ENCODE results near the gene TNFRSF25. TPM values are rescaled to one million over a fixed set of nuclear protein-coding genes. Genes with fewer than 3 reads are reported as not detected.
"Not testable (repeated sequence)": the region's sequence is repeated elsewhere in the genome, so short reads cannot be mapped to it uniquely, and the experiment has no call there.

TNFRSF25 gene
- total RNA-seq, 1 donor = 60.7 TPM

- Histone ChIP-seq H3K9me3 (ENCODE audit: low read depth, low read length) (no peaks in the 10 kb centered on the region), H3K27me3 (ENCODE audit: insufficient read depth, low read length) (no peaks in the 10 kb centered on the region), H3K4me3 (ENCODE audit: low read length) (peak overlapping the region; percentile 16), H3K4me1 (ENCODE audit: insufficient read depth, low read length) (peaks cover 28% of the 10 kb centered on the region)
Measured at GRCh38 chr1:6460301-6461050, 5.5 kb downstream of the TNFRSF25 start.

- peak overlapping the region; percentile 16 for H3K4me3 ChIP-seq (ENCODE audit: low read length)
- peaks cover 28% of the 10 kb centered on the region for H3K4me1 ChIP-seq (ENCODE audit: insufficient read depth, low read length)
- no peaks in the 10 kb centered on the region for H3K27me3 ChIP-seq (ENCODE audit: insufficient read depth, low read length)
- H3K9me3 ChIP-seq (ENCODE audit: low read depth, low read length) = no peaks in the 10 kb centered on the region
Measured at GRCh38 chr1:6459850-6460265, 6.1 kb downstream of the TNFRSF25 start.

GRCh38 chr1:6456800-6457466, 9.0 kb downstream of the TNFRSF25 start:
- peaks cover 15% of the 10 kb centered on the region for H3K4me1 ChIP-seq (ENCODE audit: insufficient read depth, low read length)
- no peak overlapping the region for H3K4me3 ChIP-seq (ENCODE audit: low read length)
- no peaks in the 10 kb centered on the region for H3K27me3 ChIP-seq (ENCODE audit: insufficient read depth, low read length)
- H3K9me3 ChIP-seq (ENCODE audit: low read depth, low read length) = no peaks in the 10 kb centered on the region

GRCh38 chr1:6455752-6456520, 10.0 kb downstream of the TNFRSF25 start:
- not testable (repeated sequence) for H3K27me3 ChIP-seq (ENCODE audit: insufficient read depth, low read length); H3K9me3 ChIP-seq (ENCODE audit: low read depth, low read length); H3K4me1 ChIP-seq (ENCODE audit: insufficient read depth, low read length); H3K4me3 ChIP-seq (ENCODE audit: low read length)

- no peak overlapping the region for H3K4me3 ChIP-seq (ENCODE audit: low read length)
- peaks cover under 1% of the 10 kb centered on the region for H3K27me3 ChIP-seq (ENCODE audit: insufficient read depth, low read length)
- no peaks in the 10 kb centered on the region for H3K9me3 ChIP-seq (ENCODE audit: low read depth, low read length)
- no peaks in the 10 kb centered on the region for H3K4me1 ChIP-seq (ENCODE audit: insufficient read depth, low read length)
Measured at GRCh38 chr1:6454856-6455751, 10.9 kb downstream of the TNFRSF25 start.

- H3K4me3 ChIP-seq (ENCODE audit: low read length) = not testable (repeated sequence)
Measured at GRCh38 chr1:6453895-6454855, 11.8 kb downstream of the TNFRSF25 start.

GRCh38 chr1:6450943-6451373, 15.0 kb downstream of the TNFRSF25 start:
- Histone ChIP-seq H3K4me3 (ENCODE audit: low read length) (no peak overlapping the region), H3K4me1 (ENCODE audit: insufficient read depth, low read length) (peaks cover 8% of the 10 kb centered on the region), H3K27me3 (ENCODE audit: insufficient read depth, low read length) (peaks cover 11% of the 10 kb centered on the region), H3K9me3 (ENCODE audit: low read depth, low read length) (no peaks in the 10 kb centered on the region)

More at GRCh38 chr1:6453895-6454855, 11.8 kb downstream of the TNFRSF25 start:
- not testable (repeated sequence) for H3K27me3 ChIP-seq (ENCODE audit: insufficient read depth, low read length); H3K4me1 ChIP-seq (ENCODE audit: insufficient read depth, low read length); H3K9me3 ChIP-seq (ENCODE audit: low read depth, low read length)

- not testable (repeated sequence) for H3K4me1 ChIP-seq (ENCODE audit: insufficient read depth, low read length); H3K9me3 ChIP-seq (ENCODE audit: low read depth, low read length); H3K4me3 ChIP-seq (ENCODE audit: low read length)
- peaks cover 11% of the 10 kb centered on the region for H3K27me3 ChIP-seq (ENCODE audit: insufficient read depth, low read length)
Measured at GRCh38 chr1:6450486-6450885, 15.5 kb downstream of the TNFRSF25 start.

- Histone ChIP-seq H3K9me3 (ENCODE audit: low read depth, low read length) (no peaks in the 10 kb centered on the region), H3K4me1 (ENCODE audit: insufficient read depth, low read length) (peaks cover 8% of the 10 kb centered on the region), H3K4me3 (ENCODE audit: low read length) (no peak overlapping the region), H3K27me3 (ENCODE audit: insufficient read depth, low read length) (peaks cover 11% of the 10 kb centered on the region)
Measured at GRCh38 chr1:6450005-6450450, 15.9 kb downstream of the TNFRSF25 start.

GRCh38 chr1:6448749-6449631, 17.0 kb downstream of the TNFRSF25 start:
- H3K4me1 ChIP-seq (ENCODE audit: insufficient read depth, low read length) = peaks cover 8% of the 10 kb centered on the region
- no peaks in the 10 kb centered on the region for H3K9me3 ChIP-seq (ENCODE audit: low read depth, low read length)
- no peak overlapping the region for H3K4me3 ChIP-seq (ENCODE audit: low read length)
- H3K27me3 ChIP-seq (ENCODE audit: insufficient read depth, low read length) = peaks cover 11% of the 10 kb centered on the region

- no peak overlapping the region for H3K4me3 ChIP-seq (ENCODE audit: low read length)
- peaks cover 8% of the 10 kb centered on the region for H3K4me1 ChIP-seq (ENCODE audit: insufficient read depth, low read length)
- H3K27me3 ChIP-seq (ENCODE audit: insufficient read depth, low read length) = peaks cover 11% of the 10 kb centered on the region
Measured at GRCh38 chr1:6447818-6448748, 17.9 kb downstream of the TNFRSF25 start.

More at GRCh38 chr1:6447818-6448748, 17.9 kb downstream of the TNFRSF25 start:
- H3K9me3 ChIP-seq (ENCODE audit: low read depth, low read length) = no peaks in the 10 kb centered on the region

Measured in mononuclear cell (primary cell).